KOPT-K1 (cell line): Measurements from ENCODE around the gene SNX30.

ENCODE experiments used
- H3K27ac ChIP-seq: fragments of 200-600 bp; sonication (generic); 2 replicates; pipeline ENCODE4 v1.5.1; 2016; ENCODE audit warnings: antibody characterized with exemption, mild to moderate bottlenecking, low read depth, low read length; ENCODE audit not compliant: poor library complexity, severe bottlenecking
- H3K36me3 ChIP-seq: fragments of 200-600 bp; sonication (generic); 2 replicates; pipeline ENCODE4 v1.5.1; 2017; ENCODE audit warnings: antibody characterized with exemption, mild to moderate bottlenecking, low read length, moderate library complexity; ENCODE audit not compliant: insufficient read depth
- H3K9me3 ChIP-seq: fragments of 200-600 bp; sonication (generic); 2 replicates; pipeline ENCODE4 v1.5.1; 2017; ENCODE audit warnings: antibody characterized with exemption, low read length, mild to moderate bottlenecking; ENCODE audit not compliant: insufficient read depth, poor library complexity, severe bottlenecking

Gene SNX30

GRCh38 chr9:112817860-112818203, 67.3 kb downstream of the SNX30 start:
- H3K27ac ChIP-seq = no peak overlapping the region
- no peaks in the 10 kb centered on the region for H3K9me3 ChIP-seq
- H3K36me3 ChIP-seq = no peaks in the 10 kb centered on the region

- Histone ChIP-seq H3K9me3 (no peaks in the 10 kb centered on the region), H3K36me3 (no peaks in the 10 kb centered on the region), H3K27ac (no peak overlapping the region)
Measured at GRCh38 chr9:112819635-112820496, 69.3 kb downstream of the SNX30 start.

DNA sequence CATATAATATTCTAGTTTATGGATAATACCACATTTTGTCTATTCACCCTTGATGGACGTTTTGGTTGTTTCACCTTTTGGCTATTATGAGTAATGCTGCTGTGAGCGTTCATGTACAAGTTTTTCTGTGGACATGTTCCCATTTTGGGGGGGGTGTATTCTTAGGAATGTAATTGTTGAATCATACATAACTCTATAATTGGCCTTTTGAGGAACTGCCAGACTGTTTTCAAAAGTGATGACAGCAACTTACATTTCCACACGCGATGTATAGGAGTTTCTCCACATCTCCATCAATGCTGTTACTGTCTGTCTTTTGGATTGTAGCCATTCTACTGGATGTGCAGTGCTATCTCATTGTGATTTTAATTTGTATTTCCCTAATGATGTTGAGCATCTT, 70.3 kb downstream of the SNX30 start:
- Histone ChIP-seq H3K9me3 (no peaks in the 10 kb centered on the region), H3K36me3 (no peaks in the 10 kb centered on the region), H3K27ac (no peak overlapping the region)

GRCh38 chr9:112822618-112823017, 72.1 kb downstream of the SNX30 start:
- H3K9me3 ChIP-seq = no peaks in the 10 kb centered on the region
- no peak overlapping the region for H3K27ac ChIP-seq
- H3K36me3 ChIP-seq = no peaks in the 10 kb centered on the region

DNA sequence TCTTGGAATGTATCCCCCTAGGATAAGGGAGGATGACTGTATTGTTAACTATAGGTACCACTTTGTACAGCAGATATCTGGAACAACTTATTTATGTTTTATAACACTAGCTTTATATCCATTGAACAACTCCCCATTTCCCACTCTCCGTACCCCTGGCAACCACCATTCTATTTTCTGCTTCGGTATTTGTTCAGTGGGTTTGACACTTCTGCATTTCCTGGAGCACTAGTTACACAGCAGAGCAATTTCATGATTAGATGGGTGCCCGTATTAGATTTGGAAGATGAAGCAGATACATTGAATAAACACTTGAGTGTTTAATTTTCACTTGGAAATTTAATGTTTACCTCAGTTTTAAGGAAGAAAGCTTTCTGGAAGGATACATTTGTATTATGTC, 72.7 kb downstream of the SNX30 start:
- H3K27ac ChIP-seq = no peak overlapping the region
- H3K36me3 ChIP-seq = no peaks in the 10 kb centered on the region
- no peaks in the 10 kb centered on the region for H3K9me3 ChIP-seq

DNA sequence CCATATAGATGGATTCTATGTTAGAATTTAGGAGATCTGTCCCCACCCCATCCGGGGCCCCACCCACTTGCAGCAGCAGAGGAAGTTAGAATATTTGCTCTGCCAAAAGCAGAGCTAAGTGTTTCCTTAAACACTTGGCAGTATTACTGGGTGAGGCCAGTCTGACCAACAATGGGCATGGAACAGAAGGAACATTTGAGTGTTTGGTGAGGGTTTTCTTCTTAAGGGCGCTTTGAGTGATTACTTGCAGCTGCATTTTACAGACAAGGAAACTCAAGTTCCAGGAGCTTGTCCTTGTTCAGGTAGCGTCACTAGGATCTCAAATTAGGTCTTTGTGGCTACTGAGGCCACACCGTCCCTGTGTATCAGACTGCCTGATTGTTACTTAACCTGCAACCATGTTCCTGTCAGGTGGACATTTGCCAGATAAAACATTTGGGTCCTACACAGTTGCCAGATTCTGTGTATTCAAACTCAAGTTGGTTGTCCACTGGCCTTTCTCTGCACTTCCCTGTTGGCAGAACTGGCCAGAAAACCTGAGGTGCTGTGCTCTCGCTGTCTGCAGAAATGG, 80.8 kb downstream of the SNX30 start:
- Histone ChIP-seq H3K27ac (no peak overlapping the region), H3K9me3 (no peaks in the 10 kb centered on the region), H3K36me3 (no peaks in the 10 kb centered on the region)

DNA sequence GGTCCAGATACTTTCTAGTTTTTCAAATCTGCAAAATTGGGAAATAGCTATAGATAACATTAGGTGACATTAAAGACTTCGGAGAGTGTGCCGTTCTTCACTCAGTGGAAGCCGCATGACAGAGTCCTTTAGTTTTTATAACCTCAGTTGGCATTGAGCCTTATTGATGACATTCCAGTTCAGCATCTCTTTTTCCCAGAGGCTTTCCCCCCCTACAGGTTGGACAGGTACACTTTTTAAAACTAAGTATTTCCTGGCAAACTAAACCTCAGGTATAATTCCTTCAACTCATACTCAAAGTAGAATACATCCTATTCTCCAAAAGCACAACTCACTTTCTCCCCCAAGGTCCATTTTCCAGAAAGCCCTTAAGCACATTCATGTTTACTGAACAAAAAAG, 81.4 kb downstream of the SNX30 start:
- H3K27ac ChIP-seq = no peak overlapping the region
- no peaks in the 10 kb centered on the region for H3K9me3 ChIP-seq
- H3K36me3 ChIP-seq = no peaks in the 10 kb centered on the region

GRCh38 chr9:112833081-112833480, 82.5 kb downstream of the SNX30 start:
- Histone ChIP-seq H3K9me3 (no peaks in the 10 kb centered on the region), H3K36me3 (no peaks in the 10 kb centered on the region), H3K27ac (no peak overlapping the region)

- Histone ChIP-seq H3K36me3 (no peaks in the 10 kb centered on the region), H3K9me3 (no peaks in the 10 kb centered on the region), H3K27ac (no peak overlapping the region)
Measured at GRCh38 chr9:112836394-112836793, 85.8 kb downstream of the SNX30 start.

- Histone ChIP-seq H3K9me3 (no peaks in the 10 kb centered on the region), H3K27ac (no peak overlapping the region), H3K36me3 (no peaks in the 10 kb centered on the region)
Measured at GRCh38 chr9:112838342-112838741, 87.8 kb downstream of the SNX30 start.

DNA sequence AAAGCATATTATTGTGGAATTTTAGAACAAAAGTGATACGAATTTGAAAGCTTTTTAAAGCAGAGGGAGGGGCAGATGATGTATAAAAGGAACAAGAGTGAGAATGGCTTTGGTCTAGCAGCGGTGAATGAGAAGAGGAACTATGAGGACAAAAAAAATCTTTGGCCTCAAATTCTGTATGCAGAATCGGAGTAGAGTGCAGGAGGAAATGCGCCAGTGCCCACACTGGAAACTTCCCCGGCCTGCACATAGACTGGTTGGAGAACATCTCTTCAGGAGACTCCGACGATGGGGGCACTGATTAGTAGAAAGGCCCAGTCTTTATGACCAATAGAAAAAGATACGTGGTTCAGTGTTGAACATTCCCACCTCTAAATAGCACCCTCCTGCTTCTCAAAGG, 88.8 kb downstream of the SNX30 start:
- no peaks in the 10 kb centered on the region for H3K36me3 ChIP-seq
- H3K27ac ChIP-seq = no peak overlapping the region
- H3K9me3 ChIP-seq = no peaks in the 10 kb centered on the region

- no peaks in the 10 kb centered on the region for H3K9me3 ChIP-seq
- H3K36me3 ChIP-seq = no peaks in the 10 kb centered on the region
- H3K27ac ChIP-seq = no peak overlapping the region
Measured at GRCh38 chr9:112841261-112841660, 90.7 kb downstream of the SNX30 start.

DNA sequence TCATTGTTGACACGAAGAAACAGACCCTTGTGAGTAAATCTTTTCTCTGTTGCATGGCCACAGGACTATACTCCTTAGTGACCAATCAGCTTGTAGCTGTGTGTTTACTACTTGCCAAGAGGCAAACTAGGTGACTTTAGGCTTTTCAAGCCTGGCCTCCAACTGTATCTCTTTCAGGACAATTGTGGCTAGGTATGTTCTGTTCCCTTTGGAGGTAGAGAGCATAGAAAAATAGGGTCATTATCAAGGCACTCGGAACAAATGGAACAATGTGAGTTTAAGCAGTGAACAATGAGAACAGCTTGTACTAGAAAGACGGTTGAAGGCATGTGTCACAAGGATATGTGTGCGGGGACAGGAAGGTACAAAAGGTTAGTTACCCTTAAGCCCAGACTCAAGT, 92.0 kb downstream of the SNX30 start:
- H3K9me3 ChIP-seq = no peaks in the 10 kb centered on the region
- H3K27ac ChIP-seq = no peak overlapping the region
- no peaks in the 10 kb centered on the region for H3K36me3 ChIP-seq

DNA sequence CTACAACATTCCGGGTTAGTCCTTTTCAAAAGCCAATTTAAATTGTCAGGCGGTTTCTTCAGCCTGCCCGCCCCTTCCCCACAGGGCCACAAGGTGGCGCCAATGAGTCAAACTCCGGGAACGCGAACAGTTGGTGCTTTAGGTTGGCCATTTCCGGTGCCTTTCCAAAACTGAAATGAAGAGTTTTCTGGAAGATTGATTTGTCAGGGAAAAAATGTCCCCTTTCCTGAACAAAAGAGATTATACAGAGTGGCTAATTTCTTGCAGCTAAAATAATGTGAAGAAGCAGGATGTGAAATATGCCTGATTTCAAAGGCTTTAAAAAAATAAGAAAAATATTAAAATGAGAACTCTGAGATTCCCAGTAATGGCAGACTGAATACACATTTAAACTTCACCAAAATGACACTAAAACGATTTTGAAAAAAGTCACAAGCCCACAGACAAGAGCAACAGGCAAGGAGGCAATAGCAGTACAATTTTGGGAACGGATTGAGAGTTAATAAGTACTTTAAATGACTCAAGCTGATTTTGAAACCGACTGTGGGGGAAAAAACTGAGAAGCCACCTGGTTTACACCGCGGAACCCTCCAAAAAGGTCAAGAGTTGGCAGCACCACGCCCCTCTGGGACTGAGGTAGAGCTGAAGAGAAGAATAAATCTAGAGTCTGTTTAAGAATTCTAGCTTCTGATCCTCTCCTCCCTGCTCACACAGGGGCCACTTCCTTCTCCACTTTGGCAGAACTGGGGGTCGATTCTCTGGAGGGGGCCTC, 94.4 kb downstream of the SNX30 start:
- Histone ChIP-seq H3K27ac (no peak overlapping the region), H3K9me3 (no peaks in the 10 kb centered on the region), H3K36me3 (no peaks in the 10 kb centered on the region)
